Lung (tissue), 12 donors: Measurements from ENCODE around the gene GPT2. TPM values are rescaled to one million over a fixed set of nuclear protein-coding genes. Genes with fewer than 3 reads are reported as not detected.
"Not testable (repeated sequence)": the region's sequence is repeated elsewhere in the genome, so short reads cannot be mapped to it uniquely, and the experiment has no call there.

Experiments
- ATAC-seq: fragments of 200-7000 bp; cut with Tn5 transposase; one replicate; pipeline ENCODE4 v1.9.1; 2020; ENCODE audit warnings: moderate number of reproducible peaks; ENCODE audit not compliant: insufficient read depth, low FRiP score
- DNase-seq, 3 donors: peaks; one replicate each; pipeline ENCODE4 v3.0.0-alpha.2; 2013 to 2017
- H3K27ac ChIP-seq, 2 donors: one replicate each; pipeline ENCODE4 v1.5.1; 2013; ENCODE audit warnings: mild to moderate bottlenecking in 2 of 2, moderate library complexity in 2 of 2, control low read depth in 1 of 2, inconsistent platforms in 1 of 2, low read depth in 1 of 2, low read length in 1 of 2
- H3K27me3 ChIP-seq, 3 donors: one replicate each; pipeline ENCODE4 v1.5.1; 2013; ENCODE audit warnings: low read length in 2 of 3; ENCODE audit not compliant: control insufficient read depth in 3 of 3, insufficient read depth in 3 of 3
- H3K36me3 ChIP-seq, 4 donors: one replicate each; pipeline ENCODE4 v1.5.1; 2013; ENCODE audit warnings: low read length in 4 of 4, mild to moderate bottlenecking in 1 of 4, moderate library complexity in 1 of 4; ENCODE audit not compliant: control insufficient read depth in 4 of 4, insufficient read depth in 4 of 4
- H3K4me1 ChIP-seq, 5 donors: one replicate each; pipeline ENCODE4 v1.5.1; 2013; ENCODE audit warnings: low read length in 5 of 5, mild to moderate bottlenecking in 2 of 5, moderate library complexity in 1 of 5; ENCODE audit not compliant: control insufficient read depth in 5 of 5, insufficient read depth in 5 of 5
- H3K4me3 ChIP-seq: one replicate; pipeline ENCODE4 v1.5.1; 2013; ENCODE audit warnings: mild to moderate bottlenecking, control low read depth, moderate library complexity
- H3K9ac ChIP-seq, 2 donors: one replicate each; pipeline ENCODE4 v1.5.1; 2013; ENCODE audit warnings: low read length in 2 of 2, control low read depth in 1 of 2; ENCODE audit not compliant: insufficient read depth in 1 of 2
- H3K9me3 ChIP-seq, 4 donors: one replicate each; pipeline ENCODE4 v1.5.1; 2013; ENCODE audit warnings: low read length in 3 of 4, mild to moderate bottlenecking in 1 of 4, moderate library complexity in 1 of 4; ENCODE audit not compliant: control insufficient read depth in 4 of 4, insufficient read depth in 3 of 4
- WGBS, 2 donors: extraction: QIAGEN DNeasy Blood & Tissue Kit; methylation state at CpG; one replicate each; pipeline ENCODE4 v1.1.7; 2013; 5-methylcytosine and 5-hydroxymethylcytosine counted together
- polyA plus RNA-seq, 2 donors: library from polyadenylated mRNA; stranded (reverse); fragments of 200-250 nt; gene quantifications; one replicate each; pipeline ENCODE4 v1.2.1, GENCODE V29; 2013
- total RNA-seq, 2 donors: library from RNA; depleted of rRNA in 1 of 2; stranded (reverse); fragments of >200 nt in 1 of 2; gene quantifications; one replicate each; pipeline ENCODE4 v1.2.1, GENCODE V29; 2014 to 2021
- TF ChIP-seq, protein P1 (sequence below): IDR thresholded peaks from 2 replicates; pipeline ENCODE4 v1.5.1; 2012; ENCODE audit warnings: mild to moderate bottlenecking; ENCODE audit errors: control extremely low read depth, extremely low read depth
- donor health status: control.
- donor health status: control.
- donor health status: Bipolar disorder and iron deficiency.
- donor health status: healthy.
- donor health status: DM: yes; HTN: yes; CAD: no.

GPT2 gene
- total and polyA plus RNA-seq, 4 donors: 4.3 to 13.3 (median 6.5) TPM

- Histone ChIP-seq H3K27me3 (no peaks in the 10 kb centered on the region), H3K9ac (no peak overlapping the region), H3K4me3 (no peak overlapping the region), H3K27ac (no peak overlapping the region), H3K9me3 (no peaks in the 10 kb centered on the region), H3K36me3 (no peaks in the 10 kb centered on the region), H3K4me1 (no peaks in the 10 kb centered on the region)
- DNase-seq (no peak), ATAC-seq (no peak)
- TF ChIP-seq, protein P1, sequence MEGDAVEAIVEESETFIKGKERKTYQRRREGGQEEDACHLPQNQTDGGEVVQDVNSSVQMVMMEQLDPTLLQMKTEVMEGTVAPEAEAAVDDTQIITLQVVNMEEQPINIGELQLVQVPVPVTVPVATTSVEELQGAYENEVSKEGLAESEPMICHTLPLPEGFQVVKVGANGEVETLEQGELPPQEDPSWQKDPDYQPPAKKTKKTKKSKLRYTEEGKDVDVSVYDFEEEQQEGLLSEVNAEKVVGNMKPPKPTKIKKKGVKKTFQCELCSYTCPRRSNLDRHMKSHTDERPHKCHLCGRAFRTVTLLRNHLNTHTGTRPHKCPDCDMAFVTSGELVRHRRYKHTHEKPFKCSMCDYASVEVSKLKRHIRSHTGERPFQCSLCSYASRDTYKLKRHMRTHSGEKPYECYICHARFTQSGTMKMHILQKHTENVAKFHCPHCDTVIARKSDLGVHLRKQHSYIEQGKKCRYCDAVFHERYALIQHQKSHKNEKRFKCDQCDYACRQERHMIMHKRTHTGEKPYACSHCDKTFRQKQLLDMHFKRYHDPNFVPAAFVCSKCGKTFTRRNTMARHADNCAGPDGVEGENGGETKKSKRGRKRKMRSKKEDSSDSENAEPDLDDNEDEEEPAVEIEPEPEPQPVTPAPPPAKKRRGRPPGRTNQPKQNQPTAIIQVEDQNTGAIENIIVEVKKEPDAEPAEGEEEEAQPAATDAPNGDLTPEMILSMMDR: no peak
Measured at GRCh38 chr16:46937536-46937935, 53.4 kb downstream of the GPT2 start.

DNA sequence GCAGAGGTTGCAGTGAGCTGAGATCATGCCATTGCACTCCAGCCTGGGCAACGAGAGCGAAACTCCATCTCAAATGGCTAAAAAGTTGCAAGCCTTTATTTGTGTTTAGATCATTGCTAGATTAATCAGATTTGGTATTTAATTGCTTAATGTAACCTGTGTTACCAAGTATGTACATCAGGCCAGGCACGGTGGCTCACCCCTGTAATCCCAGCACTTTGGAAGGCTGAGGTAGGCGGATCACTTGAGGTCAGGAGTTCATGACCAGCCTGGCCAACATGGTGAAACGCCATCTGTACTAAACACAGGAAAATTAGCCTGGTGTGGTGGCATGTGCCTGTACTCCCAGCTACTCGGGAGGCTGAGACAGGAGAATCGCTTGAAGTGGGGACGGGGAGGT lies 60.6 kb downstream of the GPT2 start:
- H3K4me3 ChIP-seq, DNase-seq, H3K36me3 ChIP-seq, ATAC-seq, H3K9ac ChIP-seq, H3K27me3 ChIP-seq, H3K9me3 ChIP-seq, H3K4me1 ChIP-seq, H3K27ac ChIP-seq: not testable (repeated sequence)
- WGBS, 2 donors: 85 to 95% methylated on average over 8 of the region's 8 CpGs

- H3K4me1 ChIP-seq: peaks cover 0 to 3% (median 0%) of the 10 kb centered on the region in 5 donors
- H3K9ac ChIP-seq: no peak overlapping the region
- H3K27ac ChIP-seq: no peak overlapping the region
- ATAC-seq: no peak
- H3K27me3 ChIP-seq: no peaks in the 10 kb centered on the region
- H3K9me3 ChIP-seq: peaks cover 0 to 3% (median 0%) of the 10 kb centered on the region in 4 donors
- H3K4me3 ChIP-seq: no peak overlapping the region
- WGBS, 2 donors: 90 to 91% methylated on average over 7 of the region's 7 CpGs
- DNase-seq: peak in 2 of 3 donors; percentile 25 to 44
- no peaks in the 10 kb centered on the region for H3K36me3 ChIP-seq
- TF ChIP-seq, protein P1: no peak
Measured at GRCh38 chr16:46947900-46948547, 63.9 kb downstream of the GPT2 start.

- H3K27me3 ChIP-seq: no peaks in the 10 kb centered on the region
- H3K36me3 ChIP-seq: no peaks in the 10 kb centered on the region
- WGBS, 2 donors: 67 to 84% methylated on average over 4 of the region's 4 CpGs
- H3K4me3 ChIP-seq: no peak overlapping the region
- peaks cover 0 to 3% (median 0%) of the 10 kb centered on the region in 4 donors for H3K9me3 ChIP-seq
- H3K4me1 ChIP-seq: peaks cover 0 to 3% (median 0%) of the 10 kb centered on the region in 5 donors
- no peak overlapping the region for H3K9ac ChIP-seq
- no peak overlapping the region for H3K27ac ChIP-seq
- DNase-seq (no peak), ATAC-seq (no peak)
- TF ChIP-seq, protein P1: no peak
Measured at GRCh38 chr16:46948548-46949166, 64.5 kb downstream of the GPT2 start.
